K562 (cell line): ENCODE data around the gene SF3A2. TPM values are rescaled to one million over a fixed set of nuclear protein-coding genes. Genes with fewer than 3 reads are reported as not detected.

Experiments
- ATAC-seq: fragments of 200-7000 bp; cut with Tn5 transposase; 3 replicates; pipeline ENCODE4 v1.9.1; 2020; ENCODE audit warnings: moderate library complexity
- BruUV-seq: library from RNA; stranded (reverse); fragments of 400-500 nt; replicated peaks from 2 replicates; lab custom pipeline; 2021; lab: Mats Ljungman, UMichigan
- CTCF ChIA-PET: fragments of 300-600 bp; formaldehyde crosslinking; extraction: SDS; loops from one replicate; lab custom pipeline; 2021; ENCODE audit warnings: low intra/inter-chr PET ratio; lab: Yijun Ruan, JAX
- POLR2A ChIA-PET: fragments of 300-600, 350-650 bp; sonication (Branson Sonifier 250); formaldehyde crosslinking; extraction: SDS; loops from one replicate; lab custom pipeline; 2021; ENCODE audit warnings: antibody characterized with exemption, inconsistent platforms; lab: Yijun Ruan, JAX
- DNase-seq, 4 experiments: peaks; one replicate each; pipeline versions ENCODE4 v3.0.0 to v3.0.0-alpha.2; 2011 to 2018; ENCODE audit warnings: low spot score in 3 of 4, mixed read lengths in 3 of 4; ENCODE audit errors: extremely low read depth in 1 of 4
- FAIRE-seq: peaks from 2 replicates; lab custom pipeline; 2011; peaks lifted over from hg19 to GRCh38; lab: Jason Lieb, UNC
- H2AFZ ChIP-seq: 2 replicates; pipeline ENCODE4 v1.6.0; 2011; ENCODE audit warnings: low read depth, low read length, control low read depth, inconsistent platforms
- H3K27ac ChIP-seq: fragments of 200-600 bp; 3 replicates; pipeline ENCODE4 v1.8.0; 2011; ENCODE audit warnings: low read depth, mild to moderate bottlenecking, control low read depth, inconsistent platforms, low read length, moderate library complexity, mixed read lengths; ENCODE audit errors: extremely low read depth
- H3K27me3 ChIP-seq, 2 experiments: fragments of 300-600 bp in 1 of 2; 2 replicates in 1 of 2; 3 replicates in 1 of 2; pipeline versions ENCODE4 v1.6.0 to v1.8.0; 2011; ENCODE audit warnings: inconsistent platforms in 2 of 2, low read length in 2 of 2, mild to moderate bottlenecking in 1 of 2, mixed read lengths in 1 of 2, moderate library complexity in 1 of 2; ENCODE audit not compliant: control insufficient read depth in 2 of 2, insufficient read depth in 2 of 2
- H3K36me3 ChIP-seq: fragments of 300-600 bp; 3 replicates; pipeline ENCODE4 v1.8.0; 2011; ENCODE audit warnings: mild to moderate bottlenecking, low read length, inconsistent platforms; ENCODE audit not compliant: control insufficient read depth, insufficient read depth
- H3K4me1 ChIP-seq, 2 experiments: fragments of 200-600 bp in 1 of 2; replicated peaks in 1 of 2; 2 replicates in 1 of 2; 3 replicates in 1 of 2; pipeline versions ENCODE4 v1.5.1 to v1.8.0; 2011; ENCODE audit warnings: inconsistent platforms in 2 of 2, low read length in 2 of 2, mild to moderate bottlenecking in 1 of 2, mixed read lengths in 1 of 2, moderate library complexity in 1 of 2; ENCODE audit not compliant: control insufficient read depth in 2 of 2, insufficient read depth in 2 of 2
- H3K4me2 ChIP-seq: 2 replicates; pipeline ENCODE4 v1.6.1; 2011; ENCODE audit warnings: low read length, control low read depth, inconsistent platforms, mixed read lengths; ENCODE audit not compliant: insufficient read depth
- H3K4me3 ChIP-seq: fragments of 200-600 bp; sonication (generic), shearing (Covaris generic); 2 replicates; pipeline ENCODE4 v1.5.1; 2016; ENCODE audit warnings: control low read depth, inconsistent platforms
- H3K79me2 ChIP-seq: fragments of 200-600 bp; 3 replicates; pipeline ENCODE4 v1.8.0; 2011; ENCODE audit warnings: low read length, inconsistent platforms; ENCODE audit not compliant: control insufficient read depth, insufficient read depth
- H3K9ac ChIP-seq, 2 experiments: 2 replicates each; pipeline versions ENCODE4 v1.6.0 to v1.6.1; 2011; ENCODE audit warnings: low read depth in 2 of 2, low read length in 2 of 2, control low read depth in 1 of 2, inconsistent platforms in 1 of 2, mild to moderate bottlenecking in 1 of 2, mixed read lengths in 1 of 2; ENCODE audit not compliant: insufficient read depth in 1 of 2
- H3K9me1 ChIP-seq: one replicate; pipeline ENCODE4 v1.6.0; 2011; ENCODE audit warnings: inconsistent platforms, mild to moderate bottlenecking, low read length, moderate library complexity; ENCODE audit not compliant: control insufficient read depth, insufficient read depth
- H3K9me3 ChIP-seq: replicated peaks from 2 replicates; pipeline ENCODE4 v1.5.1; 2011; ENCODE audit warnings: low read depth, low read length, inconsistent platforms; ENCODE audit not compliant: control insufficient read depth, insufficient read depth
- H4K20me1 ChIP-seq: replicated peaks from 2 replicates; pipeline ENCODE4 v1.6.1; 2011; ENCODE audit warnings: low read length, inconsistent platforms, mixed read lengths; ENCODE audit not compliant: control insufficient read depth, insufficient read depth
- CCAR2 ChIP-seq: fragments of 200-400 bp; formaldehyde crosslinking; IDR thresholded peaks from 2 replicates; pipeline ENCODE4 v1.6.1; 2017; ENCODE audit warnings: mild to moderate bottlenecking, low read depth, low read length
- E2F4 ChIP-seq: sonication (generic); formaldehyde crosslinking; IDR thresholded peaks from 2 replicates; pipeline ENCODE4 v1.8.0; 2022; ENCODE audit warnings: mild to moderate bottlenecking, low read depth, missing genetic modification reagents
- GABPB1 ChIP-seq: sonication (generic); formaldehyde crosslinking; IDR thresholded peaks from 2 replicates; pipeline ENCODE4 v1.8.0; 2022; ENCODE audit warnings: mild to moderate bottlenecking, missing genetic modification reagents
- NFE2 ChIP-seq: IDR thresholded peaks from 2 replicates; pipeline ENCODE4 v1.6.1; 2014; ENCODE audit warnings: antibody characterized with exemption, low read depth
- PCBP1 ChIP-seq: fragments of 200-400 bp; formaldehyde crosslinking; IDR thresholded peaks from 2 replicates; pipeline ENCODE4 v1.6.1; 2018; ENCODE audit warnings: mild to moderate bottlenecking, low read depth, low read length; ENCODE audit not compliant: poor library complexity, severe bottlenecking
- POLR2G ChIP-seq: fragments of 200-400 bp; formaldehyde crosslinking; IDR thresholded peaks from 2 replicates; pipeline ENCODE4 v1.6.1; 2017; ENCODE audit warnings: low read depth, mild to moderate bottlenecking, antibody characterized with exemption, low read length, moderate library complexity
- RBFOX2 ChIP-seq: fragments of 200-400 bp; formaldehyde crosslinking; IDR thresholded peaks from 2 replicates; pipeline ENCODE4 v1.6.1; 2017; ENCODE audit warnings: low read depth, mild to moderate bottlenecking, low read length, moderate library complexity
- RBM22 ChIP-seq: fragments of 200-400 bp; formaldehyde crosslinking; IDR thresholded peaks from 2 replicates; pipeline ENCODE4 v1.6.1; 2018; ENCODE audit warnings: low read length, low read depth; ENCODE audit not compliant: poor library complexity, severe bottlenecking
- SP1 ChIP-seq: sonication (generic); formaldehyde crosslinking; IDR thresholded peaks from 2 replicates; pipeline ENCODE4 v1.8.1; 2022; ENCODE audit warnings: mild to moderate bottlenecking, missing genetic modification reagents
- WGBS: fragments of 100-300 bp; shearing (Covaris generic); methylation state at CpG from one replicate; pipeline ENCODE4 v1.1.6; 2016; ENCODE audit warnings: low coverage, mixed read lengths; ENCODE audit not compliant: insufficient coverage; ENCODE audit errors: missing lambda C conversion rate; 5-methylcytosine and 5-hydroxymethylcytosine counted together
- in situ Hi-C: fragments of 300-500 bp; cut with MboI; formaldehyde crosslinking; loops from 4 replicates; pipeline ENCODE4 v1.15.0; 2018; ENCODE audit warnings: inconsistent platforms, mixed read lengths
- intact Hi-C: fragments of 100-400 bp; cut with micrococcal nuclease; formaldehyde crosslinking; loops from 2 replicates; pipeline ENCODE4 v1.14.2; 2022
- polyA plus RNA-seq, 8 experiments: library from polyadenylated mRNA; depleted of rRNA in 4 of 8; stranded (reverse) in 5 of 8; unstranded in 3 of 8; fragments of >200 nt; fragmentation: Nextera tagmentation in 2 of 8; fragmentation: Illumina TruSeq in 1 of 8; extraction: Ambion mirVana in 2 of 8; extraction: Trizol in 1 of 8; gene quantifications; 2 replicates each; pipeline versions ENCODE4 v1.2.1 to v1.2.3, GENCODE V29; 2011 to 2014; ENCODE audit warnings: inconsistent platforms in 1 of 8, missing spikeins in 1 of 8
- total RNA-seq, 7 experiments: library from RNA; depleted of rRNA in 6 of 7; stranded (reverse); fragments of >200 nt in 6 of 7; fragmentation: Illumina TruSeq in 2 of 7; extraction: Trizol in 2 of 7; gene quantifications; 2 replicates each; pipeline versions ENCODE4 v1.2.1 to v1.2.3, GENCODE V29; 2011 to 2021; ENCODE audit warnings: low replicate concordance in 1 of 7

SF3A2 gene
- total and polyA plus RNA-seq, 9 of the 15 experiments (the other 6 are each of a cell fraction or from before 2014, with no cell fraction given): 0.17 to 194 (median 22.8) TPM

GRCh38 chr19:2242092-2242537 is 5.5 kb downstream of the SF3A2 start:
- Histone ChIP-seq H3K36me3 (peaks cover 84% of the 10 kb centered on the region; the same call in 2 of the 3 replicates), H3K4me2 (no peak overlapping the region), H3K9ac (peak overlapping the region in 1 of 2 experiments; percentile 47; a peak in 1 of 4 replicates), H2AFZ (no peak overlapping the region), H3K27me3 (no peaks in the 10 kb centered on the region), H3K9me1 (peaks cover 19% of the 10 kb centered on the region), H3K4me3 (no peak overlapping the region), H4K20me1 (peaks cover 56% of the 10 kb centered on the region), H3K9me3 (no peaks in the 10 kb centered on the region), H3K27ac (no peak overlapping the region)
- CTCF ChIA-PET: no interaction called here
- BruUV-seq: no TSS peak
- POLR2A ChIA-PET: interaction anchor here (0.6 to 1.3 kb wide), 2 partner anchors 21 to 348 kb away, joined by 3 read pairs; no protein-coding TSS in a partner anchor
- ATAC-seq (no peak), FAIRE-seq (no peak)
- in situ Hi-C loops: no loop called here
- WGBS: 91% methylated on average over 11 of the region's 12 CpGs
- TF ChIP-seq CCAR2 (no peak), NFE2 (no peak), E2F4 (CRISPR knock-in tag) (0 out of 2 replicates have a peak, but pooled peaks have one; percentile 12), PCBP1 (no peak), RBM22 (peak; percentile 55), SP1 (CRISPR knock-in tag) (no peak), GABPB1 (CRISPR knock-in tag) (no peak), POLR2G (peak; percentile 34; the same call in 1 of the 2 replicates), RBFOX2 (peak; percentile 51)
- TF ChIP-seq, all 486 proteins: peak for 4
- intact Hi-C loops: no loop called here
- Histone ChIP-seq H3K79me2 (peaks cover 72% of the 10 kb centered on the region), H3K4me1 (peaks cover 28 to 60% of the 10 kb centered on the region in 2 experiments)
- DNase-seq: no peak
